HG03575 (cell line): ENCODE measurements around the gene MEP1A.

ENCODE experiments used
- ATAC-seq: cut with Tn5 transposase; IDR thresholded peaks from one replicate; pipeline ENCODE4 v1.9.1; 2021; ENCODE audit not compliant: unreplicated experiment, insufficient number of reproducible peaks, low FRiP score; ENCODE audit errors: extremely low read depth

Gene MEP1A

GRCh38 chr6:46879003-46879402 lies 85.8 kb downstream of the MEP1A start:
- ATAC-seq, result no peak

GRCh38 chr6:46882645-46883044 lies 89.5 kb downstream of the MEP1A start:
- ATAC-seq, result no peak

- no peak for ATAC-seq
Measured at GRCh38 chr6:46888031-46888430, 94.8 kb downstream of the MEP1A start.

- ATAC-seq, result no peak
Measured at GRCh38 chr6:46888578-46888977, 95.4 kb downstream of the MEP1A start.
